IMR-90 (cell line): Measurements from ENCODE around the gene DEAF1. TPM values are rescaled to one million over a fixed set of nuclear protein-coding genes. Genes with fewer than 3 reads are reported as not detected.

Experiments
- ATAC-seq: fragments of 200-7000 bp; cut with Tn5 transposase; 2 replicates; pipeline ENCODE4 v1.9.1; 2020; ENCODE audit warnings: low read depth, mild to moderate bottlenecking, moderate library complexity
- BruUV-seq: library from RNA; stranded (reverse); fragments of 400-500 nt; replicated peaks from 2 replicates; lab custom pipeline; 2021; lab: Mats Ljungman, UMichigan
- CTCF ChIA-PET: fragments of 300-600 bp; formaldehyde crosslinking; extraction: SDS; loops from one replicate; lab custom pipeline; 2021; ENCODE audit warnings: antibody characterized with exemption; lab: Yijun Ruan, JAX
- POLR2A ChIA-PET: fragments of 300-600 bp; sonication (Branson Sonifier 250); formaldehyde crosslinking; loops from one replicate; lab custom pipeline; 2022; ENCODE audit warnings: antibody characterized with exemption; ENCODE audit not compliant: unreplicated experiment; lab: Charles Lee
- DNase-seq: peaks from one replicate; pipeline ENCODE4 v3.0.0; 2013
- H2AFZ ChIP-seq: replicated peaks from 2 replicates; pipeline ENCODE3; 2013; ENCODE audit warnings: low read length, mild to moderate bottlenecking; ENCODE audit not compliant: poor library complexity
- H2AK5ac ChIP-seq: 2 replicates; pipeline ENCODE4 v1.6.1; 2013; ENCODE audit warnings: low read depth, low read length, inconsistent platforms
- H2AK9ac ChIP-seq: replicated peaks from 2 replicates; pipeline ENCODE3; 2013; ENCODE audit warnings: mild to moderate bottlenecking, low read depth, low read length, moderate library complexity; ENCODE audit not compliant: poor library complexity
- H2BK120ac ChIP-seq: 2 replicates; pipeline ENCODE4 v1.6.1; 2013; ENCODE audit warnings: low read depth, low read length, inconsistent platforms
- H2BK15ac ChIP-seq: 3 replicates; pipeline ENCODE4 v1.6.1; 2013; ENCODE audit warnings: low read depth, low read length, inconsistent platforms
- H2BK20ac ChIP-seq: 2 replicates; pipeline ENCODE4 v1.6.1; 2013; ENCODE audit warnings: low read depth, mild to moderate bottlenecking, inconsistent platforms, low read length, moderate library complexity
- H2BK5ac ChIP-seq: 2 replicates; pipeline ENCODE4 v1.6.1; 2013; ENCODE audit warnings: mild to moderate bottlenecking, low read depth, low read length, inconsistent platforms; ENCODE audit not compliant: poor library complexity, severe bottlenecking
- H3K14ac ChIP-seq: replicated peaks from 2 replicates; pipeline ENCODE4 v1.6.1; 2013; ENCODE audit warnings: low read depth, low read length, inconsistent platforms
- H3K18ac ChIP-seq: 2 replicates; pipeline ENCODE4 v1.6.1; 2013; ENCODE audit warnings: low read depth, low read length, control low read depth
- H3K23ac ChIP-seq: 2 replicates; pipeline ENCODE4 v1.6.1; 2013; ENCODE audit warnings: low read depth, low read length, inconsistent platforms
- H3K27ac ChIP-seq: 2 replicates; pipeline ENCODE4 v1.5.1; 2013; ENCODE audit warnings: mild to moderate bottlenecking, control low read depth, low read length; ENCODE audit not compliant: insufficient read depth
- H3K27me3 ChIP-seq: 2 replicates; pipeline ENCODE4 v1.6.1; 2013; ENCODE audit warnings: low read length; ENCODE audit not compliant: control insufficient read depth, insufficient read depth
- H3K36me3 ChIP-seq: 2 replicates; pipeline ENCODE4 v1.6.1; 2013; ENCODE audit warnings: low read length, mixed read lengths; ENCODE audit not compliant: control insufficient read depth, insufficient read depth
- H3K4ac ChIP-seq: 2 replicates; pipeline ENCODE4 v1.6.1; 2013; ENCODE audit warnings: low read depth, low read length, inconsistent platforms
- H3K4me1 ChIP-seq: 2 replicates; pipeline ENCODE4 v1.6.1; 2013; ENCODE audit warnings: low read length, mixed read lengths; ENCODE audit not compliant: control insufficient read depth, insufficient read depth
- H3K4me2 ChIP-seq: 2 replicates; pipeline ENCODE4 v1.6.1; 2013; ENCODE audit warnings: low read depth, mild to moderate bottlenecking, control low read depth, low read length, moderate library complexity
- H3K4me3 ChIP-seq: 2 replicates; pipeline ENCODE4 v1.5.1; 2013; ENCODE audit warnings: low read depth, mild to moderate bottlenecking, control low read depth, low read length, moderate library complexity; ENCODE audit not compliant: insufficient read depth
- H3K56ac ChIP-seq: 2 replicates; pipeline ENCODE4 v1.6.1; 2013; ENCODE audit warnings: low read length, inconsistent platforms; ENCODE audit not compliant: insufficient read depth; ENCODE audit errors: extremely low read depth
- H3K79me1 ChIP-seq, 2 experiments: 2 replicates each; pipeline ENCODE4 v1.6.1; 2013; ENCODE audit warnings: low read length in 2 of 2, inconsistent platforms in 1 of 2, low read depth in 1 of 2
- H3K9ac ChIP-seq: 2 replicates; pipeline ENCODE4 v1.6.1; 2013; ENCODE audit warnings: low read depth, low read length, control low read depth
- H3K9me1 ChIP-seq: 2 replicates; pipeline ENCODE4 v1.6.1; 2013; ENCODE audit warnings: low read length, inconsistent platforms; ENCODE audit not compliant: insufficient read depth
- H3K9me3 ChIP-seq: 2 replicates; pipeline ENCODE4 v1.6.1; 2013; ENCODE audit warnings: low read length; ENCODE audit not compliant: control insufficient read depth, insufficient read depth
- H4K20me1 ChIP-seq: 2 replicates; pipeline ENCODE4 v1.6.1; 2013; ENCODE audit warnings: low read length, inconsistent platforms; ENCODE audit not compliant: insufficient read depth
- H4K5ac ChIP-seq: 2 replicates; pipeline ENCODE4 v1.6.1; 2013; ENCODE audit warnings: mild to moderate bottlenecking, low read depth, low read length, control low read depth
- H4K8ac ChIP-seq, 2 experiments: 2 replicates each; pipeline ENCODE4 v1.6.1; 2013; ENCODE audit warnings: low read depth in 2 of 2, low read length in 2 of 2, control low read depth in 1 of 2, inconsistent platforms in 1 of 2
- H4K91ac ChIP-seq: 2 replicates; pipeline ENCODE4 v1.6.1; 2013; ENCODE audit warnings: low read depth, low read length, inconsistent platforms; ENCODE audit not compliant: insufficient read depth
- BHLHE40 ChIP-seq: fragments of 150-350 bp; IDR thresholded peaks from 2 replicates; pipeline ENCODE4 v1.6.1; 2016; ENCODE audit warnings: mild to moderate bottlenecking, low read depth, low read length
- CHD1 ChIP-seq: IDR thresholded peaks from 2 replicates; pipeline ENCODE4 v1.6.1; 2012; ENCODE audit warnings: low read depth, low read length, improper control_type of control experiment
- MAZ ChIP-seq: IDR thresholded peaks from 2 replicates; pipeline ENCODE4 v1.6.1; 2012; ENCODE audit warnings: low read depth, mild to moderate bottlenecking, low read length, improper control_type of control experiment, moderate library complexity, borderline replicate concordance
- POLR2A ChIP-seq: IDR thresholded peaks from 2 replicates; pipeline ENCODE4 v1.6.1; 2012; ENCODE audit warnings: mild to moderate bottlenecking, low read depth, low read length
- RCOR1 ChIP-seq: IDR thresholded peaks from 2 replicates; pipeline ENCODE4 v1.6.1; 2012; ENCODE audit warnings: mild to moderate bottlenecking, low read length, improper control_type of control experiment; ENCODE audit not compliant: insufficient replicate concordance
- WGBS, 2 experiments: methylation state at CpG; one replicate each; pipeline versions ENCODE4 v1.1.5 to v1.1.7; 2013; ENCODE audit warnings: missing lambda C conversion rate in 2 of 2; ENCODE audit not compliant: insufficient read length in 1 of 2; ENCODE audit errors: extremely low coverage in 2 of 2; 5-methylcytosine and 5-hydroxymethylcytosine counted together
- dilution Hi-C: fragments of 300-500 bp; cut with HindIII; formaldehyde crosslinking; loops from one replicate; pipeline ENCODE4 v1.14.3; 2018; ENCODE audit warnings: low sequenced_read_pairs; ENCODE audit not compliant: unreplicated experiment
- in situ Hi-C: fragments of 300-500 bp; cut with MboI; formaldehyde crosslinking; loops from 3 replicates; pipeline ENCODE4 v1.14.3; 2019; ENCODE audit warnings: low sequenced_read_pairs, inconsistent platforms, mixed read lengths
- intact Hi-C: fragments of 100-400 bp; cut with micrococcal nuclease; formaldehyde crosslinking; loops from 2 replicates; pipeline ENCODE4 v1.10.0; 2022
- polyA plus RNA-seq, 3 experiments: library from polyadenylated mRNA; depleted of rRNA; stranded (reverse); fragments of >200 nt; gene quantifications; 2 replicates each; pipeline ENCODE4 v1.2.3, GENCODE V29; 2012; ENCODE audit warnings: low replicate concordance in 1 of 3
- total RNA-seq: library from RNA; depleted of rRNA; stranded (reverse); fragments of >200 nt; gene quantifications from 2 replicates; pipeline ENCODE4 v1.2.3, GENCODE V29; 2012; rRNA removed
- TF ChIP-seq, protein P1 (sequence below): fragments of 150-350 bp; IDR thresholded peaks from 2 replicates; pipeline ENCODE4 v1.6.1; 2017; ENCODE audit warnings: mild to moderate bottlenecking, antibody characterized with exemption, low read length, low read depth

Gene DEAF1
- total and polyA plus RNA-seq, 2 of the 4 experiments (the other 2 are of a cell fraction) = 22.9 to 31.6 TPM

GRCh38 chr11:595400-595799 lies 99.6 kb downstream of the DEAF1 start:
- TF ChIP-seq CHD1 = no peak
- TF ChIP-seq RCOR1 = no peak
- TF ChIP-seq POLR2A = no peak
- TF ChIP-seq MAZ = no peak
- TF ChIP-seq, protein P1, sequence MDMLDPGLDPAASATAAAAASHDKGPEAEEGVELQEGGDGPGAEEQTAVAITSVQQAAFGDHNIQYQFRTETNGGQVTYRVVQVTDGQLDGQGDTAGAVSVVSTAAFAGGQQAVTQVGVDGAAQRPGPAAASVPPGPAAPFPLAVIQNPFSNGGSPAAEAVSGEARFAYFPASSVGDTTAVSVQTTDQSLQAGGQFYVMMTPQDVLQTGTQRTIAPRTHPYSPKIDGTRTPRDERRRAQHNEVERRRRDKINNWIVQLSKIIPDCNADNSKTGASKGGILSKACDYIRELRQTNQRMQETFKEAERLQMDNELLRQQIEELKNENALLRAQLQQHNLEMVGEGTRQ = no peak
- no peak for TF ChIP-seq BHLHE40
- in situ Hi-C loops = no loop called here
- 100% methylated on average over 2 of the region's 10 CpGs; no CpG with 5 or more reads in 1 of the 2 experiments for WGBS, 2 experiments
- Histone ChIP-seq H3K9me1 (no peaks in the 10 kb centered on the region), H2BK20ac (no peak overlapping the region), H3K27me3 (no peaks in the 10 kb centered on the region), H3K4me1 (no peaks in the 10 kb centered on the region), H3K79me1 (peaks cover 28 to 57% of the 10 kb centered on the region in 2 experiments), H2BK120ac (no peak overlapping the region), H3K18ac (no peak overlapping the region), H4K91ac (no peak overlapping the region), H2AFZ (no peak overlapping the region), H3K14ac (no peak overlapping the region), H2AK5ac (no peak overlapping the region), H3K23ac (no peak overlapping the region), H4K20me1 (peaks cover 42% of the 10 kb centered on the region), H3K36me3 (peaks cover 73% of the 10 kb centered on the region), H3K27ac (no peak overlapping the region), H2BK5ac (no peak overlapping the region), H3K4me3 (no peak overlapping the region), H3K56ac (no peak overlapping the region), H4K5ac (no peak overlapping the region), H2BK15ac (no peak overlapping the region), H3K9ac (no peak overlapping the region), H2AK9ac (no peak overlapping the region), H3K4me2 (no peak overlapping the region), H4K8ac (no peak overlapping the region), H3K9me3 (no peaks in the 10 kb centered on the region), H3K4ac (no peak overlapping the region)
- ChIA-PET CTCF (no interaction called here), POLR2A (no interaction called here)
- intact Hi-C loops = no loop called here
- no TSS peak for BruUV-seq
- dilution Hi-C loops = no loop called here
- DNase-seq = no peak
- no peak for ATAC-seq

Other genes with a start within 250 kb of the DEAF1 start
- 21.4 and 23.5 TPM in 2 replicates for gene PTDSS2, start 244.9 kb downstream of the DEAF1 start, total RNA-seq
- gene PTDSS2, start 244.9 kb downstream of the DEAF1 start, polyA plus RNA-seq (2012; rRNA removed) = 26.6 and 29.8 TPM in 2 replicates
- 138 and 143 TPM in 2 replicates for gene RNH1, start 188.0 kb downstream of the DEAF1 start, total RNA-seq
- 238 and 247 TPM in 2 replicates for gene RNH1, start 188.0 kb downstream of the DEAF1 start, polyA plus RNA-seq (2012; rRNA removed)
- gene HRAS, start 159.6 kb downstream of the DEAF1 start, total RNA-seq = 99.4 and 108 TPM in 2 replicates
- gene HRAS, start 159.6 kb downstream of the DEAF1 start, polyA plus RNA-seq (2012; rRNA removed) = 123 and 154 TPM in 2 replicates
- gene LRRC56, start 157.7 kb downstream of the DEAF1 start, total RNA-seq = 0.28 and 0.36 TPM in 2 replicates
- gene LRRC56, start 157.7 kb downstream of the DEAF1 start, polyA plus RNA-seq (2012; rRNA removed) = 1.3 and 1.7 TPM in 2 replicates
- gene LMNTD2, start 134.5 kb downstream of the DEAF1 start, total RNA-seq = 0.18 and 0.28 TPM in 2 replicates
- 1.3 and 2.5 TPM in 2 replicates for gene LMNTD2, start 134.5 kb downstream of the DEAF1 start, polyA plus RNA-seq (2012; rRNA removed)
- 6.8 and 6.9 TPM in 2 replicates for gene RASSF7, start 134.3 kb downstream of the DEAF1 start, total RNA-seq
- gene RASSF7, start 134.3 kb downstream of the DEAF1 start, polyA plus RNA-seq (2012; rRNA removed) = 18.5 and 24.2 TPM in 2 replicates
- gene PHRF1, start 118.8 kb downstream of the DEAF1 start, total RNA-seq = 10.9 and 12.2 TPM in 2 replicates
- 17.5 and 23.0 TPM in 2 replicates for gene PHRF1, start 118.8 kb downstream of the DEAF1 start, polyA plus RNA-seq (2012; rRNA removed)
- gene IRF7, start 79.3 kb downstream of the DEAF1 start, total RNA-seq = 1.4 and 1.6 TPM in 2 replicates
- gene IRF7, start 79.3 kb downstream of the DEAF1 start, polyA plus RNA-seq (2012; rRNA removed) = 4.5 and 5.8 TPM in 2 replicates
- gene CDHR5, start 70.3 kb downstream of the DEAF1 start, total RNA-seq = not detected in 2 replicates
- not detected in 2 replicates for gene CDHR5, start 70.3 kb downstream of the DEAF1 start, polyA plus RNA-seq (2012; rRNA removed)
- not detected in 2 replicates for gene SCT, start 68.0 kb downstream of the DEAF1 start, total RNA-seq
- not detected in 2 replicates for gene SCT, start 68.0 kb downstream of the DEAF1 start, polyA plus RNA-seq (2012; rRNA removed)
- not detected in 2 replicates for gene DRD4, start 58.0 kb downstream of the DEAF1 start, total RNA-seq
- not detected in 2 replicates for gene DRD4, start 58.0 kb downstream of the DEAF1 start, polyA plus RNA-seq (2012; rRNA removed)
- gene TMEM80, start 594 bp upstream of the DEAF1 start, total RNA-seq = 5.0 and 5.6 TPM in 2 replicates
- 21.2 and 21.7 TPM in 2 replicates for gene TMEM80, start 594 bp upstream of the DEAF1 start, polyA plus RNA-seq (2012; rRNA removed)
- 12.2 and 17.2 TPM in 2 replicates for gene EPS8L2, start 11.0 kb upstream of the DEAF1 start, total RNA-seq
- gene EPS8L2, start 11.0 kb upstream of the DEAF1 start, polyA plus RNA-seq (2012; rRNA removed) = 38.7 and 39.4 TPM in 2 replicates
- 147 and 156 TPM in 2 replicates for gene TALDO1, start 52.2 kb upstream of the DEAF1 start, total RNA-seq
- 210 and 228 TPM in 2 replicates for gene TALDO1, start 52.2 kb upstream of the DEAF1 start, polyA plus RNA-seq (2012; rRNA removed)
- gene GATD1, start 82.3 kb upstream of the DEAF1 start, total RNA-seq = 3.0 and 4.2 TPM in 2 replicates
- 48.1 and 52.5 TPM in 2 replicates for gene GATD1, start 82.3 kb upstream of the DEAF1 start, polyA plus RNA-seq (2012; rRNA removed)
- gene CEND1, start 94.9 kb upstream of the DEAF1 start, total RNA-seq = 0.83 and 0.90 TPM in 2 replicates
- gene CEND1, start 94.9 kb upstream of the DEAF1 start, polyA plus RNA-seq (2012; rRNA removed) = 4.0 and 5.0 TPM in 2 replicates
- 7.2 and 8.2 TPM in 2 replicates for gene SLC25A22, start 103.1 kb upstream of the DEAF1 start, total RNA-seq
- 41.3 and 48.8 TPM in 2 replicates for gene SLC25A22, start 103.1 kb upstream of the DEAF1 start, polyA plus RNA-seq (2012; rRNA removed)
- 0.56 and 1.3 TPM in 2 replicates for gene PIDD1, start 110.0 kb upstream of the DEAF1 start, total RNA-seq
- 16.4 and 20.3 TPM in 2 replicates for gene PIDD1, start 110.0 kb upstream of the DEAF1 start, polyA plus RNA-seq (2012; rRNA removed)
- gene RPLP2, start 114.7 kb upstream of the DEAF1 start, total RNA-seq = 59.9 and 95.0 TPM in 2 replicates
- 1,851 and 1,897 TPM in 2 replicates for gene RPLP2, start 114.7 kb upstream of the DEAF1 start, polyA plus RNA-seq (2012; rRNA removed)
- 7.0 and 7.2 TPM in 2 replicates for gene PNPLA2, start 123.7 kb upstream of the DEAF1 start, total RNA-seq
- gene PNPLA2, start 123.7 kb upstream of the DEAF1 start, polyA plus RNA-seq (2012; rRNA removed) = 94.3 and 109 TPM in 2 replicates
- gene CRACR2B, start 132.7 kb upstream of the DEAF1 start, total RNA-seq = 0.28 and 0.54 TPM in 2 replicates
- gene CRACR2B, start 132.7 kb upstream of the DEAF1 start, polyA plus RNA-seq (2012; rRNA removed) = 2.5 and 3.2 TPM in 2 replicates
- gene CD151, start 137.7 kb upstream of the DEAF1 start, total RNA-seq = 789 and 1,150 TPM in 2 replicates
- 1,267 and 1,435 TPM in 2 replicates for gene CD151, start 137.7 kb upstream of the DEAF1 start, polyA plus RNA-seq (2012; rRNA removed)
- gene POLR2L, start 147.3 kb upstream of the DEAF1 start, total RNA-seq = 44.4 and 123 TPM in 2 replicates
- gene POLR2L, start 147.3 kb upstream of the DEAF1 start, polyA plus RNA-seq (2012; rRNA removed) = 416 and 907 TPM in 2 replicates
- gene TSPAN4, start 147.6 kb upstream of the DEAF1 start, total RNA-seq = 143 and 161 TPM in 2 replicates
- gene TSPAN4, start 147.6 kb upstream of the DEAF1 start, polyA plus RNA-seq (2012; rRNA removed) = 293 and 327 TPM in 2 replicates
- 30.3 and 34.2 TPM in 2 replicates for gene CHID1, start 215.6 kb upstream of the DEAF1 start, total RNA-seq
- 121 and 140 TPM in 2 replicates for gene CHID1, start 215.6 kb upstream of the DEAF1 start, polyA plus RNA-seq (2012; rRNA removed)
- gene AP2A2, start 230.6 kb upstream of the DEAF1 start, total RNA-seq = 19.9 and 20.3 TPM in 2 replicates
- gene AP2A2, start 230.6 kb upstream of the DEAF1 start, polyA plus RNA-seq (2012; rRNA removed) = 49.0 and 53.6 TPM in 2 replicates